HepG2 (cell line): Measurements from ENCODE around the gene ABCA4. TPM values are rescaled to one million over a fixed set of nuclear protein-coding genes. Genes with fewer than 3 reads are reported as not detected.

Source experiments
- HDAC6 ChIP-seq: fragments of 200-600 bp; sonication (generic); IDR thresholded peaks from 2 replicates; pipeline ENCODE4 v1.7.0; 2017; ENCODE audit warnings: mild to moderate bottlenecking, antibody characterized with exemption, low read length, low read depth
- MED8 ChIP-seq: sonication (generic); formaldehyde crosslinking; IDR thresholded peaks from 2 replicates; pipeline ENCODE4 v1.8.1; 2023; ENCODE audit warnings: mild to moderate bottlenecking, missing genetic modification reagents; ENCODE audit not compliant: insufficient replicate concordance
- RBM22 ChIP-seq: fragments of 200-400 bp; formaldehyde crosslinking; optimal IDR thresholded peaks from 2 replicates; pipeline ENCODE3; 2017; ENCODE audit warnings: mild to moderate bottlenecking, low read length, moderate library complexity
- TRIM24 ChIP-seq: sonication (generic); formaldehyde crosslinking; IDR thresholded peaks from 2 replicates; pipeline ENCODE4 v1.8.0; 2022; ENCODE audit warnings: mild to moderate bottlenecking, missing genetic modification reagents
- ZNF33B ChIP-seq: sonication (generic); formaldehyde crosslinking; IDR thresholded peaks from 2 replicates; pipeline ENCODE4 v1.5.1; 2020; ENCODE audit warnings: mild to moderate bottlenecking, missing genetic modification reagents
- ZNF674 ChIP-seq: sonication (generic); formaldehyde crosslinking; IDR thresholded peaks from 2 replicates; pipeline ENCODE4 v1.5.0; 2020; ENCODE audit warnings: low read depth, mild to moderate bottlenecking, missing genetic modification reagents
- polyA plus RNA-seq, 8 experiments: library from polyadenylated mRNA; depleted of rRNA in 3 of 8; stranded (reverse) in 7 of 8; unstranded in 1 of 8; fragments of >200 nt; fragmentation: Illumina TruSeq in 4 of 8; extraction: Trizol in 4 of 8; gene quantifications; 2 replicates each; pipeline versions ENCODE4 v1.2.1 to v1.2.3, GENCODE V29; 2011 to 2016; ENCODE audit warnings: low read depth in 4 of 8, missing spikeins in 1 of 8, mixed read lengths in 1 of 8; ENCODE audit not compliant: insufficient read depth in 1 of 8
- total RNA-seq, 5 experiments: library from RNA; depleted of rRNA; stranded (reverse); fragments of >200 nt; fragmentation: Illumina TruSeq; extraction: Trizol; gene quantifications; 2 replicates each; pipeline ENCODE4 v1.2.3, GENCODE V29; 2016; ENCODE audit warnings: low read depth in 1 of 5
- TF ChIP-seq, protein P1 (sequence below): sonication (generic); formaldehyde crosslinking; IDR thresholded peaks from 2 replicates; pipeline ENCODE4 v1.8.1; 2022; ENCODE audit warnings: low read depth, mild to moderate bottlenecking, missing genetic modification reagents
- TF ChIP-seq, protein P2 (sequence below): IDR thresholded peaks from 2 replicates; pipeline ENCODE4 v1.6.1; 2012; ENCODE audit warnings: low read depth, low read length, improper control_type of control experiment
- TF ChIP-seq, protein P3 (sequence below): sonication (generic); formaldehyde crosslinking; IDR thresholded peaks from 2 replicates; pipeline ENCODE4 v1.4.0; 2020; ENCODE audit warnings: missing genetic modification reagents, borderline replicate concordance
- TF ChIP-seq, protein P4 (sequence below): sonication (generic); formaldehyde crosslinking; conservative IDR thresholded peaks from 2 replicates; pipeline ENCODE4 v1.4.0; 2020; ENCODE audit warnings: missing genetic modification reagents

The ABCA4 gene
- total and polyA plus RNA-seq, 2 of the 13 experiments (the other 11 are each of a cell fraction or from before 2014, with no cell fraction given): 0.24 to 0.67 TPM

DNA sequence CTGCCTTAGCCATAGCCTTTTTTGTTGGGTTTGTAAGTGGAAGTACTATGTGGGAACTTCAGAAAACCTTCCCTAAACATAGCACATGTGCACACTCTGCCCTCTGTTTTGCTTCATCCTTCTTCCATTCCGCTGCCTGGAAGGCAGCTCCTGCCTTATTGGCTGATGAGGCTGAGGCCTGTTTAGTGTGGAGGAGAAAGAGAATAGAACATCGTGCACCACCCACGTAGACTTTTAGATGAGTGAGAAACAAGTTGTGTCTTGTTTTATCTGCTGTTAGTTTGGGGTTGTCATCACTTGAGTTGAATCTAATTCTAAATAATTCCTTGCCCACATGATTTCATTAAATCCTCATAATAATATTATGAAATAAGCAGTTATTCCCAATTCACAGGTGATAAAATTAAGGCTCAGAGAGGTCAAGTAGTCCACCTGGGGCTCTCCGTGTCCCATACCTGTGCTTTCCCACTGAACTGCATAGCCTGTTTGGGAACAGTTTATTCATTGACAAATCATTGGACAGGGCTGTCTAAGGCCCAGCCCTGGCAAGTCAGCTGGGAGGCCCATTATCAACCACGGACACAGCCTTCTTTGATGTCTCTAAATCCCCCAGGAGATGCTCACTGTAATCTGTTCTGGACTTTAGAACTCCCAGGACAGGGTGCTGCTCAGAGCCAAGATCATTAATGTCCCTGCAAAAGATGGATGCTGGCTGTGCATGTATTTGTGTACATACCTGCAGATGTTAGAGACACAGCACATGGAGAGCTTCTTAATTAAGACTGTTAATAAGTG lies 93.0 kb downstream of the ABCA4 start (continued):
- TF ChIP-seq, protein P1, sequence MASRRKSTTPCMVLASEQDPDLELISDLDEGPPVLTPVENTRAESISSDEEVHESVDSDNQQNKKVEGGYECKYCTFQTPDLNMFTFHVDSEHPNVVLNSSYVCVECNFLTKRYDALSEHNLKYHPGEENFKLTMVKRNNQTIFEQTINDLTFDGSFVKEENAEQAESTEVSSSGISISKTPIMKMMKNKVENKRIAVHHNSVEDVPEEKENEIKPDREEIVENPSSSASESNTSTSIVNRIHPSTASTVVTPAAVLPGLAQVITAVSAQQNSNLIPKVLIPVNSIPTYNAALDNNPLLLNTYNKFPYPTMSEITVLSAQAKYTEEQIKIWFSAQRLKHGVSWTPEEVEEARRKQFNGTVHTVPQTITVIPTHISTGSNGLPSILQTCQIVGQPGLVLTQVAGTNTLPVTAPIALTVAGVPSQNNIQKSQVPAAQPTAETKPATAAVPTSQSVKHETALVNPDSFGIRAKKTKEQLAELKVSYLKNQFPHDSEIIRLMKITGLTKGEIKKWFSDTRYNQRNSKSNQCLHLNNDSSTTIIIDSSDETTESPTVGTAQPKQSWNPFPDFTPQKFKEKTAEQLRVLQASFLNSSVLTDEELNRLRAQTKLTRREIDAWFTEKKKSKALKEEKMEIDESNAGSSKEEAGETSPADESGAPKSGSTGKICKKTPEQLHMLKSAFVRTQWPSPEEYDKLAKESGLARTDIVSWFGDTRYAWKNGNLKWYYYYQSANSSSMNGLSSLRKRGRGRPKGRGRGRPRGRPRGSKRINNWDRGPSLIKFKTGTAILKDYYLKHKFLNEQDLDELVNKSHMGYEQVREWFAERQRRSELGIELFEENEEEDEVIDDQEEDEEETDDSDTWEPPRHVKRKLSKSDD (CRISPR knock-in tag): no peak
- TF ChIP-seq RBM22 (no peak), ZNF674 (CRISPR knock-in tag) (no peak), MED8 (CRISPR knock-in tag) (no peak), HDAC6 (no peak), ZNF33B (CRISPR knock-in tag) (no peak), TRIM24 (CRISPR knock-in tag) (no peak)
- TF ChIP-seq, protein P2, sequence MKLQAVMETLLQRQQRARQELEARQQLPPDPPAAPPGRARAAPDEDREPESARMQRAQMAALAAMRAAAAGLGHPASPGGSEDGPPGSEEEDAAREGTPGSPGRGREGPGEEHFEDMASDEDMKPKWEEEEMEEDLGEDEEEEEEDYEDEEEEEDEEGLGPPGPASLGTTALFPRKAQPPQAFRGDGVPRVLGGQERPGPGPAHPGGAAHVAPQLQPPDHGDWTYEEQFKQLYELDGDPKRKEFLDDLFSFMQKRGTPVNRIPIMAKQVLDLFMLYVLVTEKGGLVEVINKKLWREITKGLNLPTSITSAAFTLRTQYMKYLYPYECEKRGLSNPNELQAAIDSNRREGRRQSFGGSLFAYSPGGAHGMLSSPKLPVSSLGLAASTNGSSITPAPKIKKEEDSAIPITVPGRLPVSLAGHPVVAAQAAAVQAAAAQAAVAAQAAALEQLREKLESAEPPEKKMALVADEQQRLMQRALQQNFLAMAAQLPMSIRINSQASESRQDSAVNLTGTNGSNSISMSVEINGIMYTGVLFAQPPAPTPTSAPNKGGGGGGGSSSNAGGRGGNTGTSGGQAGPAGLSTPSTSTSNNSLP: peak; percentile 59; the same call in 1 of the 2 replicates
- TF ChIP-seq, protein P3, sequence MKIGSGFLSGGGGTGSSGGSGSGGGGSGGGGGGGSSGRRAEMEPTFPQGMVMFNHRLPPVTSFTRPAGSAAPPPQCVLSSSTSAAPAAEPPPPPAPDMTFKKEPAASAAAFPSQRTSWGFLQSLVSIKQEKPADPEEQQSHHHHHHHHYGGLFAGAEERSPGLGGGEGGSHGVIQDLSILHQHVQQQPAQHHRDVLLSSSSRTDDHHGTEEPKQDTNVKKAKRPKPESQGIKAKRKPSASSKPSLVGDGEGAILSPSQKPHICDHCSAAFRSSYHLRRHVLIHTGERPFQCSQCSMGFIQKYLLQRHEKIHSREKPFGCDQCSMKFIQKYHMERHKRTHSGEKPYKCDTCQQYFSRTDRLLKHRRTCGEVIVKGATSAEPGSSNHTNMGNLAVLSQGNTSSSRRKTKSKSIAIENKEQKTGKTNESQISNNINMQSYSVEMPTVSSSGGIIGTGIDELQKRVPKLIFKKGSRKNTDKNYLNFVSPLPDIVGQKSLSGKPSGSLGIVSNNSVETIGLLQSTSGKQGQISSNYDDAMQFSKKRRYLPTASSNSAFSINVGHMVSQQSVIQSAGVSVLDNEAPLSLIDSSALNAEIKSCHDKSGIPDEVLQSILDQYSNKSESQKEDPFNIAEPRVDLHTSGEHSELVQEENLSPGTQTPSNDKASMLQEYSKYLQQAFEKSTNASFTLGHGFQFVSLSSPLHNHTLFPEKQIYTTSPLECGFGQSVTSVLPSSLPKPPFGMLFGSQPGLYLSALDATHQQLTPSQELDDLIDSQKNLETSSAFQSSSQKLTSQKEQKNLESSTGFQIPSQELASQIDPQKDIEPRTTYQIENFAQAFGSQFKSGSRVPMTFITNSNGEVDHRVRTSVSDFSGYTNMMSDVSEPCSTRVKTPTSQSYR (CRISPR knock-in tag): no peak
- TF ChIP-seq, protein P4, sequence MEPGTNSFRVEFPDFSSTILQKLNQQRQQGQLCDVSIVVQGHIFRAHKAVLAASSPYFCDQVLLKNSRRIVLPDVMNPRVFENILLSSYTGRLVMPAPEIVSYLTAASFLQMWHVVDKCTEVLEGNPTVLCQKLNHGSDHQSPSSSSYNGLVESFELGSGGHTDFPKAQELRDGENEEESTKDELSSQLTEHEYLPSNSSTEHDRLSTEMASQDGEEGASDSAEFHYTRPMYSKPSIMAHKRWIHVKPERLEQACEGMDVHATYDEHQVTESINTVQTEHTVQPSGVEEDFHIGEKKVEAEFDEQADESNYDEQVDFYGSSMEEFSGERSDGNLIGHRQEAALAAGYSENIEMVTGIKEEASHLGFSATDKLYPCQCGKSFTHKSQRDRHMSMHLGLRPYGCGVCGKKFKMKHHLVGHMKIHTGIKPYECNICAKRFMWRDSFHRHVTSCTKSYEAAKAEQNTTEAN (CRISPR knock-in tag): no peak
